Adipose tissue (tissue), 3 donors: ENCODE measurements around the gene HERC6. TPM values are rescaled to one million over a fixed set of nuclear protein-coding genes. Genes with fewer than 3 reads are reported as not detected.
A peak's percentile ranks its signal among the peaks of the same experiment; 100 is the strongest.
"Not testable (repeated sequence)": the region's sequence is repeated elsewhere in the genome, so short reads cannot be mapped to it uniquely, and the experiment has no call there.

Experiments
- H3K27ac ChIP-seq: one replicate; pipeline ENCODE4 v1.5.1; 2013; ENCODE audit warnings: low read depth, low read length
- WGBS, 3 donors: extraction: QIAGEN DNeasy Blood & Tissue Kit; methylation state at CpG; one replicate each; pipeline ENCODE4 v1.1.7; 2013; 5-methylcytosine and 5-hydroxymethylcytosine counted together
- polyA plus RNA-seq, 3 donors: library from polyadenylated mRNA; stranded (reverse); fragments of 200-250 nt; gene quantifications; one replicate each; pipeline ENCODE4 v1.2.3, GENCODE V29; 2013
- donor health status: healthy with polysubstance abuse.
- donor health status: Bipolar disorder and iron deficiency.
- donor health status: healthy.

Gene HERC6
- polyA plus RNA-seq = 1 to 10 TPM; 1.7 to 5.2 (median 4.0) TPM

- 0 to 1% (median 1%) methylated on average over 56 to 62 of the region's 62 CpGs for WGBS, 3 donors
Observed at GRCh38 chr4:88378691-88379559, at the start of gene HERC6. Gene HERC6 (plus strand): TSS chr4:88378852. CDS start chr4:88378922, 70 bp downstream.

GRCh38 chr4:88333741-88334405 is 44.8 kb upstream of the HERC6 start:
- 95 to 100% (median 100%) methylated on average over 1 of the region's 1 CpG for WGBS, 3 donors
- H3K27ac ChIP-seq = no peak overlapping the region

More at GRCh38 chr4:88378691-88379559, at the start of gene HERC6:
- peak within 1 kb of the TSS; percentile 73 for H3K27ac ChIP-seq

GRCh38 chr4:88335092-88335665 is 43.5 kb upstream of the HERC6 start:
- WGBS, 3 donors = 48 to 60% (median 54%) methylated on average over 11 of the region's 11 CpGs
- no peak overlapping the region for H3K27ac ChIP-seq

GRCh38 chr4:88341227-88342192 is 37.1 kb upstream of the HERC6 start:
- H3K27ac ChIP-seq = no peak overlapping the region
- WGBS, 3 donors = 57 to 69% (median 65%) methylated on average over 8 of the region's 8 CpGs

GRCh38 chr4:88346902-88347301 is 31.8 kb upstream of the HERC6 start:
- H3K27ac ChIP-seq = not testable (repeated sequence)
- WGBS, 3 donors = 78 to 100% (median 98%) methylated on average over 3 of the region's 3 CpGs

- 74 to 93% (median 81%) methylated on average over 7 of the region's 7 CpGs for WGBS, 3 donors
- H3K27ac ChIP-seq = not testable (repeated sequence)
Observed at GRCh38 chr4:88348761-88349160, 29.9 kb upstream of the HERC6 start.

GRCh38 chr4:88350786-88351185 is 27.9 kb upstream of the HERC6 start:
- H3K27ac ChIP-seq = no peak overlapping the region
- WGBS, 3 donors = 79 to 90% (median 90%) methylated on average over 4 of the region's 4 CpGs

GRCh38 chr4:88352062-88352740 is 26.5 kb upstream of the HERC6 start:
- H3K27ac ChIP-seq = no peak overlapping the region
- 66 to 72% (median 70%) methylated on average over 3 of the region's 3 CpGs for WGBS, 3 donors

- no peak overlapping the region for H3K27ac ChIP-seq
Observed at GRCh38 chr4:88353324-88353723, 25.3 kb upstream of the HERC6 start.

GRCh38 chr4:88356771-88357170 is 21.9 kb upstream of the HERC6 start:
- no peak overlapping the region for H3K27ac ChIP-seq

GRCh38 chr4:88357262-88357661 is 21.4 kb upstream of the HERC6 start:
- no peak overlapping the region for H3K27ac ChIP-seq
- WGBS, 3 donors = 82 to 97% (median 96%) methylated on average over 4 of the region's 4 CpGs

- WGBS, 3 donors = 91 to 94% (median 94%) methylated on average over 10 of the region's 10 CpGs
- no peak overlapping the region for H3K27ac ChIP-seq
Observed at GRCh38 chr4:88359558-88359957, 19.1 kb upstream of the HERC6 start.

- H3K27ac ChIP-seq = no peak overlapping the region
- 88 to 94% (median 88%) methylated on average over 6 of the region's 7 CpGs for WGBS, 3 donors
Observed at GRCh38 chr4:88360256-88360655, 18.4 kb upstream of the HERC6 start.

- WGBS, 3 donors = 90 to 96% (median 95%) methylated on average over 16 of the region's 16 CpGs
- no peak overlapping the region for H3K27ac ChIP-seq
Observed at GRCh38 chr4:88360791-88361190, 17.9 kb upstream of the HERC6 start.

- WGBS, 3 donors = 85 to 93% (median 89%) methylated on average over 18 of the region's 18 CpGs
- not testable (repeated sequence) for H3K27ac ChIP-seq
Observed at GRCh38 chr4:88361217-88361773, 17.4 kb upstream of the HERC6 start.

GRCh38 chr4:88366460-88366859 is 12.2 kb upstream of the HERC6 start:
- no peak overlapping the region for H3K27ac ChIP-seq
- WGBS, 3 donors = 81 to 83% (median 83%) methylated on average over 2 of the region's 2 CpGs

- no peak overlapping the region for H3K27ac ChIP-seq
- 81 to 91% (median 87%) methylated on average over 5 of the region's 5 CpGs for whole genome bisulfite sequencing, 3 donors
Observed at GRCh38 chr4:88367826-88368225, 10.8 kb upstream of the HERC6 start.
